Activated CD4-positive, alpha-beta memory T cell treated with anti-CD3 and anti-CD28 coated beads for 36 hours (primary cell): ENCODE results near the gene FAM83E. TPM values are rescaled to one million over a fixed set of nuclear protein-coding genes. Genes with fewer than 3 reads are reported as not detected.

Experiments used
- CTCF ChIA-PET: fragments of 350-600 bp; sonication (Branson Sonifier 250); formaldehyde crosslinking; loops from one replicate; lab custom pipeline; 2021; ENCODE audit warnings: antibody characterized with exemption, inconsistent platforms; lab: Charles Lee
- POLR2A ChIA-PET: fragments of 350-600 bp; sonication (Branson Sonifier 250); formaldehyde crosslinking; loops from one replicate; lab custom pipeline; 2021; ENCODE audit warnings: antibody characterized with exemption; lab: Charles Lee
- DNase-seq: peaks from one replicate; pipeline ENCODE4 v3.0.0-alpha.2; 2020
- H3K27ac Mint-ChIP-seq: one replicate; pipeline ENCODE4 v1.8.0; 2021; ENCODE audit warnings: mixed read lengths
- H3K27me3 Mint-ChIP-seq: one replicate; pipeline ENCODE4 v1.8.0; 2021; ENCODE audit warnings: mixed read lengths
- H3K36me3 Mint-ChIP-seq: one replicate; pipeline ENCODE4 v1.8.0; 2021; ENCODE audit warnings: mixed read lengths
- H3K4me1 Mint-ChIP-seq: one replicate; pipeline ENCODE4 v1.8.0; 2021; ENCODE audit warnings: low read depth, mixed read lengths
- H3K4me3 Mint-ChIP-seq: one replicate; pipeline ENCODE4 v1.8.0; 2021; ENCODE audit warnings: mild to moderate bottlenecking, mixed read lengths
- H3K9me3 Mint-ChIP-seq: one replicate; pipeline ENCODE4 v1.8.0; 2021; ENCODE audit warnings: mixed read lengths
- intact Hi-C: fragments of 100-400 bp; cut with micrococcal nuclease; formaldehyde crosslinking; loops from one replicate; pipeline ENCODE4 v1.15.1; 2023
- total RNA-seq, 2 experiments: library from RNA; stranded (reverse); gene quantifications; one replicate each; pipeline ENCODE4 v1.2.3, GENCODE V29; 2021

The FAM83E gene
- total RNA-seq, 2 experiments from 2014 or later: 2.2 to 2.4 TPM

DNA sequence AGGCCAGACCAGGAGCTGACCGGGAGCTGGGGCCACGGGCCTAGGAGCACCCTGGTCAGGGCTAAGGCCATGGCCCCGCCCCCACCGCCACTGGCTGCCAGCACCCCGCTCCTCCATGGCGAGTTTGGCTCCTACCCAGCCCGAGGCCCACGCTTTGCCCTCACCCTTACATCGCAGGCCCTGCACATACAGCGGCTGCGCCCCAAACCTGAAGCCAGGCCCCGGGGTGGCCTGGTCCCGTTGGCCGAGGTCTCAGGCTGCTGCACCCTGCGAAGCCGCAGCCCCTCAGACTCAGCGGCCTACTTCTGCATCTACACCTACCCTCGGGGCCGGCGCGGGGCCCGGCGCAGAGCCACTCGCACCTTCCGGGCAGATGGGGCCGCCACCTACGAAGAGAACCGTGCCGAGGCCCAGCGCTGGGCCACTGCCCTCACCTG lies 11.0 kb upstream of the FAM83E start:
- ChIA-PET CTCF (no interaction called here), POLR2A (no interaction called here)
- Mint-ChIP-seq H3K4me3 (no peak overlapping the region), H3K27me3 (no peaks in the 10 kb centered on the region), H3K9me3 (no peaks in the 10 kb centered on the region), H3K36me3 (peaks cover 15% of the 10 kb centered on the region), H3K27ac (no peak overlapping the region), H3K4me1 (peaks cover 41% of the 10 kb centered on the region)
- no peak for DNase-seq
- intact Hi-C loops: no loop called here

DNA sequence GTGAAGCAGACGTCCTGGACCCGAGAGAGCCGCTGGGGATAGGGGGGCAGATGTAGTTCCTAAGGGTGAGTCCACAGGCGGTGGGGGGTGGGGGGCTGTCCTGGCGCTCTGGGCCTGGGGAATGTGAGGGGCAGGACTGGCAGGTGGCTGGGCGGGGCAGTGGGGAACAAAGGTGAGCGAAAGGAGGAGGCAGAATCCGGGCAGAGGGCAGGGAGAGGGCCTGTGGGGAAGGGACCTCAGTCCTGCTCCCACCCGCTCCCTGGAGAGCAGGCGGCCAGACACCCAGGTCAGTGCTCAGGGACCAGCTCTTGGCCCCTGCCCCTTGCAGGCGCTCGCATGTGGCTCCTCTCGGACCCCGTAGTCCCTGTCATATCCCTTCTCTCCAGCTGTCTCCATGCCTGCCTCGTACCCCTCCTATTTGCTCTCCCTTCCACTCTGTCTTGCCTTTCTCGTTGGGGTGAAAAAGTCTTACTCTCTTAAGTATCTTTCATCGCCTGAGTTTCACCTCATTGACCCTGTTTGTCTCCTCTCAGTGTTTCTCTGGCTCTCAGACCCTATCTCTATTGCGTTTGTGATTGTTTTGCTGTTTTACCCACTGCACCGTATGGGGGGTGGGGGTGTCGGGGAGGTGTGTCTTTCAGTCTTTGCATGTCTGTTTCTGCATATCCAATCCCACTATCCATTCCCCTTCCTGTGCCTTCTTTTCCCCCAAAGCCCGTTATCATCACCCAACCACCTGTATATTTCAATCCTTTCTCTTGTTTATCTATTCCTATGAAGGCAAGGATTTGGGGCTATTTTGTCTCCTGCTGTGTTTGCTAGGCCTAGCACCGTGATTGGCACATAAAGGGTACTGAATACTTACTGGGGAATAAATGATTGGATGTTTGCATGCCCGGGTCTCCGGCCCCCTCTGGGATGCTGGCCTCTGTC lies 10.2 kb upstream of the FAM83E start:
- POLR2A ChIA-PET: interaction anchor here (2.0 kb wide), 1 partner anchor 9 kb away, joined by 8 read pairs; no protein-coding TSS in a partner anchor
- H3K27me3 Mint-ChIP-seq: no peaks in the 10 kb centered on the region
- DNase-seq: no peak
- CTCF ChIA-PET: no interaction called here
- intact Hi-C loops: loop anchor here (1.0 kb wide), 2 partner anchors 9 to 370 kb away; partner anchors contain the start of gene CARD8
- H3K36me3 Mint-ChIP-seq: peaks cover 17% of the 10 kb centered on the region
- no peaks in the 10 kb centered on the region for H3K9me3 Mint-ChIP-seq
- peak overlapping the region; percentile 89 for H3K27ac Mint-ChIP-seq
- H3K4me1 Mint-ChIP-seq: peaks cover 45% of the 10 kb centered on the region
- H3K4me3 Mint-ChIP-seq: peak overlapping the region; percentile 75

DNA sequence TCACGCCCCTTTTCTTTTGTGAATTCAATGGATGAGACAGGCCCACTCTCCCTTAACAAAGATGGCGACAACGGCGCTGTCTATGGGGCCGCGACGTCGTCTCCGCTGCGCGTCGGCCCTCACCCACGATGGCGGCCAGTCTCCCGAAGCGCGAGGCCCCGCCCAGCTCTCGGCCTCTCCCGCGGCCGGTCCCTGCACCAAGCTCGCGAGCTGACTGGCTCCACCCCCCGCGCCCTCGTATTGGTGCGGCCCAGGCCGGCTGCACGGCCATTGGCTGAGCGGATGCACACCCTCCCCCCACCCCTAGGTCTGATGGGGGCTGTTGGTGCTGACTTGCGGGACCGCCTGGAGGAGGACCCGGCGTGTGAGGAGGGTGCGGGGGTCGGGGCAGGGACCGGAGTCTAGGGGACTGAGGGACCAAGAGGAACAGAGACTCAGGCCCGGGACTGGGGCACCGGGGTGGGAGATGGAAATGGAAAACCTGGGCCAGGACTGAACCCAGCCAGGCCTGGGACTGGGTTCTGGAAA lies 9.3 kb upstream of the FAM83E start:
- H3K9me3 Mint-ChIP-seq: no peaks in the 10 kb centered on the region
- H3K4me1 Mint-ChIP-seq: peaks cover 51% of the 10 kb centered on the region
- H3K36me3 Mint-ChIP-seq: peaks cover 17% of the 10 kb centered on the region
- H3K27me3 Mint-ChIP-seq: no peaks in the 10 kb centered on the region
- CTCF ChIA-PET: interaction anchor here (1.2 to 1.3 kb wide), 2 partner anchors 13 to 118 kb away, joined by 3 to 4 read pairs; no protein-coding TSS in a partner anchor
- intact Hi-C loops: loop anchor here (1.0 kb wide), 2 partner anchors 10 to 369 kb away; partner anchors contain the start of gene CARD8
- peak overlapping the region; percentile 89 for H3K27ac Mint-ChIP-seq
- POLR2A ChIA-PET: interaction anchor here (1.0 to 2.0 kb wide), 3 partner anchors 9 to 22 kb away, joined by 4 to 8 read pairs (median 5); partner anchors contain the start of genes CA11 and FAM83E
- H3K4me3 Mint-ChIP-seq: peak overlapping the region; percentile 75
- peak; percentile 98 for DNase-seq

DNA sequence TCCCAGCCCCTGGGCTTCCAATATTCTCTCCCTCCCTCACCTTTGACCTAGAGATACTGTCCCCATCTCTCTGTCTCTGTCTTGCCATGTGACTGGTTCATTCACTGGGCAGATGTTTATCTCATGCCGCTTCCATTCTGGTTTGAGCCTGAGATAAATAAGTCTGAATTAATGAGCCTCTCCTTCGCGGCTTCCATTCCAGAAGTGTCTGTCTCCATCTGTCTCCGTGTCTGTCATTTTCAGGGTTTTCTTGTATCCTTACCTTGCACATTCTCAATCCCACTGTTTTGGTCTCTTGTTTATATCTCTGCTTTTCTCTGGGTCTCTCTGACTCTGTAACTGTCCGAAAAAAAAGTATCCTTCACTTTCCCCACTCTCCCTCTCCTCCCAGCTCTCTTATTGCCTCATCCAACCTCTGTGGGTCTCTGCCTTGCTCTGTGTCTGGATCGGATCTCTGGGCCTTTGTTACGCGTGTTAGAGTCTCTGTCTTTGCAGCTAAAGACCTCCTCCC lies 8.7 kb upstream of the FAM83E start:
- POLR2A ChIA-PET: interaction anchor here (0.6 to 2.0 kb wide), 4 partner anchors 9 to 289 kb away, joined by 4 to 8 read pairs (median 5); partner anchors contain the start of genes CA11 and FAM83E
- intact Hi-C loops: loop anchor here (1.0 kb wide), 2 partner anchors 11 to 368 kb away; partner anchors contain the start of gene CARD8
- DNase-seq: no peak
- peak overlapping the region; percentile 75 for H3K4me3 Mint-ChIP-seq
- H3K27ac Mint-ChIP-seq: peak overlapping the region; percentile 89
- CTCF ChIA-PET: interaction anchor here (1.2 to 1.3 kb wide), 2 partner anchors 13 to 118 kb away, joined by 3 to 4 read pairs; no protein-coding TSS in a partner anchor
- peaks cover 52% of the 10 kb centered on the region for H3K4me1 Mint-ChIP-seq
- H3K9me3 Mint-ChIP-seq: no peaks in the 10 kb centered on the region
- no peaks in the 10 kb centered on the region for H3K27me3 Mint-ChIP-seq
- peaks cover 21% of the 10 kb centered on the region for H3K36me3 Mint-ChIP-seq

- peak; percentile 27 for DNase-seq
- H3K9me3 Mint-ChIP-seq: no peaks in the 10 kb centered on the region
- H3K27ac Mint-ChIP-seq: peak overlapping the region; percentile 97
- intact Hi-C loops: loop anchor here (1.0 to 5.0 kb wide), 6 partner anchors 14 to 288 kb away; partner anchors contain the start of gene SYNGR4
- no peaks in the 10 kb centered on the region for H3K27me3 Mint-ChIP-seq
- H3K4me3 Mint-ChIP-seq: peak overlapping the region; percentile 96
- POLR2A ChIA-PET: interaction anchor here (0.5 to 2.6 kb wide), 11 partner anchors 8 to 1363 kb away, joined by 3 to 15 read pairs (median 5); partner anchors contain the start of genes CA11, CCDC9, SYNGR4 and TMEM143
- H3K4me1 Mint-ChIP-seq: peaks cover 63% of the 10 kb centered on the region
- peaks cover 57% of the 10 kb centered on the region for H3K36me3 Mint-ChIP-seq
- CTCF ChIA-PET: interaction anchor here (1.0 kb wide), 1 partner anchor 11 kb away, joined by 4 read pairs; no protein-coding TSS in a partner anchor
These were observed 5.1 kb upstream of the FAM83E start for GRCh38 chr19:48619692-48620585.

DNA sequence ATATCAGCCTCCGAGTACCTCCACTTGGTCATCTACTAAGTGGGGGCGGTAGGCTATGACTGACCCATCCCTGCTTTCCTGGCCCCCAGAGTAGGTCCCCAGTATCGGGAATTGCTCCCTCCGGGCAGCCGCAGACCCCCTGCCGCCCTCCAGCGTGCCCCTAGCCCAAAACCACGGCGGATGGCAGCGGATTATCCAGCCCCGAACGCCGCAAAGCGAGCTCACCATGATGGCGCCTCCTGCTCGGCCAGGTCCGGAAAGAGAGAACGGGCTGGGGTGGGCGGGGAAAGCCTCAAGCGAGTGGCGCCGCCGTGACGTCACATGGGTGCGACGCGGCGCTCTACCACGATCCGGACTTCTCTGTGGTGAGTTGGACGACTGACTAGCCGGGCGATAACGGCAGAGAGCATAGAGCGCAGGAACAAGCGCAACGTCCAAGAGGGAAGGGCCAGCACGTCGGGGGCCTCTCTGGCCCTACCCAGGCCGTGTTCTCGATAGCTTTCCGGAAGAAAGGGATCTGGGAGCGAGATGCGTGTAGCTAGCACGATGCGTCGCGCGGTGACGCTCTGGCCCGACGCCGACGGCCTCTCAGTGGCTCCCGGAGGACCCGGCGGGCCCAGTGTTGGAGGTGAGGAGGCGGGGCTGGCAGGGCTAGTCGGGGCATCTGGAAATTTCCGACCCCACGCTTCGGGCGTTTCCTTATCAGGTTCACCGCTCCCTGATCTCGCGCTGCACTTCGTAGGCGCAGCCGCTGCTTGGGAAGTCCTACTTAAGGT lies 4.2 kb upstream of the FAM83E start, which contains the start of the genes RPL18 and SPHK2:
TSS of gene RPL18 (minus strand) at position 263 of the 776 bp plus-strand sequence. CDS start at position 228, 35 bp downstream.
TSS of gene SPHK2 (plus strand) at position 591 of the 776 bp plus-strand sequence. CDS start 1,009 bp downstream, outside the sequence.
- peaks cover 57% of the 10 kb centered on the region for H3K36me3 Mint-ChIP-seq
- CTCF ChIA-PET: interaction anchor here (0.5 to 1.8 kb wide), 6 partner anchors 10 to 129 kb away, joined by 3 to 4 read pairs (median 4); partner anchors contain the start of gene CA11

DNA sequence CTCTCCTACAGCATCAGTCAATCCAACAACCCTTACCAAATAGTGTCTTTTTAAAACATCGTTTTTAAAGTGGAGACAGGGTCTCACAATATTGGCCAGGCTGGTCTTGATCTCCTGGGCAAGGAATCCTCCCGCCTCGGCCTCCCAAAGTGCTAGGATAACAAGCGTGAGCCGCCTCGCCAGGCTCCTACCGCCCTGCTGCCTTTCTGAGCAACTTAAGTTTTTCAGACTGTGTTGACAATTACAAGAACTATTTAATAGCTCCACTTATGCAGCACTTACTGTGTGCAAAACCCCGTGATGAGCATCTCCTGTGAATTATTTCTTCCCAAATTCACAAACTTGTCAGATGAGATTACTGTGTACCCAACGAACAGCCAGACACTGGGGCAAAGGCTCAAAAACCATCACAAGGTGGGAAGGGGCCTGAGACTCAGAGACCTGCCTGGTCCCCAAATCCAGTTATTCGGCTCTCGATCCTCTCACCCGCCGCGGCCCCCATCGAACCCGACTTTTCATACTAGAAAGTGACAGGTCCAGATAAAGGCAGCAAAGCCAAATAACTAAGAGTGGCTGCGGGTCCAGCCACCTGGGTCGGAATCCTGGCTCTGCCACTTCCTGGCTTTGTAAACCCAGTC lies 3.5 kb upstream of the FAM83E start:
- H3K27ac Mint-ChIP-seq: peak overlapping the region; percentile 97
- H3K9me3 Mint-ChIP-seq: no peaks in the 10 kb centered on the region
- H3K36me3 Mint-ChIP-seq: peaks cover 53% of the 10 kb centered on the region
- H3K4me1 Mint-ChIP-seq: peaks cover 50% of the 10 kb centered on the region
- H3K27me3 Mint-ChIP-seq: no peaks in the 10 kb centered on the region
- ChIA-PET CTCF (interaction anchor here (0.9 to 1.8 kb wide), 3 partner anchors 9 to 30 kb away, joined by 3 to 6 read pairs (median 4); partner anchors contain the start of gene CA11), POLR2A (interaction anchor here (0.6 to 2.6 kb wide), 8 partner anchors 9 to 284 kb away, joined by 3 to 15 read pairs (median 5); partner anchors contain the start of gene CA11)
- intact Hi-C loops: loop anchor here (5.0 kb wide), 1 partner anchor 286 kb away; no protein-coding TSS in a partner anchor
- H3K4me3 Mint-ChIP-seq: peak overlapping the region; percentile 96
- no peak for DNase-seq

More for the DNA sequence above, 4.2 kb upstream of the FAM83E start, which contains the start of the genes RPL18 and SPHK2:
- POLR2A ChIA-PET: interaction anchor here (0.5 to 2.6 kb wide), 14 partner anchors 8 to 1363 kb away, joined by 3 to 15 read pairs (median 4); partner anchors contain the start of genes CA11, CCDC9, SYNGR4 and TMEM143
- DNase-seq: peak; percentile 97
- intact Hi-C loops: loop anchor here (1.0 to 5.0 kb wide), 6 partner anchors 15 to 287 kb away; partner anchors contain the start of gene SYNGR4
- Mint-ChIP-seq H3K4me1 (peaks cover 56% of the 10 kb centered on the region), H3K27me3 (no peaks in the 10 kb centered on the region), H3K9me3 (no peaks in the 10 kb centered on the region), H3K27ac (peak within 1 kb of the TSS; percentile 97), H3K4me3 (peak within 1 kb of the TSS; percentile 96)

DNA sequence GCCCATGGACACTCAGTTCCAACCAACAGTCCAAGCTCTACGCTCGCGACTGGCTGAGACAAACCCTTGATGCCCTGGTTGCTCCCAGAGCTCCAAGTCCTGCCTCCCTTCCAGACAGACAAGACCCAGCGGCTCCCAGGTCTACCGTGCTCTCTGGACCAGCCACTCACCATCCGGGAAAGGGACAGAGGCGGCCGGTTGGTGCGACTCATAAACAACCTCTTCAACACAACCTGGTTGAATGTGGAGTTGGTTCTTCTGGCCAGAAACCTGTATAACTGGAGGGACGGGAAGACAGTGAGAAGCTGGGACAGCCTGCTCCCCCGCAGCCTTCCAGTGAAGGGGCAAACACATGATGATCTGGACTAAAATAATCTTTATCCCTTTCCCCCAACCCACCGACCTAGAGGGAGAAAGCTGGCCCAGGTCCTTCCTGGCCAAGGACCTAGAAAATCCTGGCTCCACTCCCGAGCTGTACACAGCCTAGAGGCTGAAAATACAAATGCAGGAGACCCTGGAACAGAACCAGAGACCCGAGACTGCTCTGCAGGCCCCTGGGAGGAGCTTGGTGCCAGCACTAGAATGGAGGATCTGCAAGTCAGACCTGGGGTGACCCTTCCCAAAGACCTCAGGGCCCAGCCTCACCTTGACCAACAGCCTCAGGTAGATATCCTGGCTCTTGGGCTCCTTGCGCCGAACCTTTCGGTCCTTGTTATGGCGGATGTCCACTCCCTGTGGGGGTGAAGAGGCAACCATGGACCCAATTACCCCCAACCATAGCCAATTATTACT lies 2.5 kb upstream of the FAM83E start:
- POLR2A ChIA-PET: interaction anchor here (1.1 to 2.6 kb wide), 2 partner anchors 8 to 17 kb away, joined by 3 to 15 read pairs; no protein-coding TSS in a partner anchor
- Mint-ChIP-seq H3K36me3 (peaks cover 50% of the 10 kb centered on the region), H3K4me3 (peak overlapping the region; percentile 96), H3K9me3 (no peaks in the 10 kb centered on the region), H3K27ac (peak overlapping the region; percentile 97), H3K27me3 (no peaks in the 10 kb centered on the region), H3K4me1 (peaks cover 43% of the 10 kb centered on the region)
- CTCF ChIA-PET: interaction anchor here (0.6 to 1.8 kb wide), 7 partner anchors 8 to 283 kb away, joined by 3 to 6 read pairs (median 4); partner anchors contain the start of genes CA11 and KDELR1
- intact Hi-C loops: loop anchor here (5.0 kb wide), 1 partner anchor 285 kb away; no protein-coding TSS in a partner anchor
- no peak for DNase-seq
